Thoracic aorta (tissue), 2 donors: ENCODE results near the gene TMEM19. TPM values are rescaled to one million over a fixed set of nuclear protein-coding genes. Genes with fewer than 3 reads are reported as not detected.
"Not testable (repeated sequence)": the region's sequence is repeated elsewhere in the genome, so short reads cannot be mapped to it uniquely, and the experiment has no call there.

Experiments
- ATAC-seq: fragments of 150-250 bp; one replicate; pipeline ENCODE4 v1.8.0; 2017; ENCODE audit warnings: low read depth; ENCODE audit not compliant: insufficient number of reproducible peaks, low FRiP score
- DNase-seq: peaks from one replicate; pipeline ENCODE4 v3.0.0-alpha.2; 2020; ENCODE audit warnings: low spot score
- H3K27ac ChIP-seq, 2 donors: fragments of 200-600 bp; sonication (generic); 1 replicate in 1 of 2; 2 replicates in 1 of 2; pipeline ENCODE4 v1.5.1; 2016; ENCODE audit warnings: mild to moderate bottlenecking in 2 of 2, moderate library complexity in 2 of 2
- H3K27me3 ChIP-seq: fragments of 200-600 bp; sonication (generic); replicated peaks from 2 replicates; pipeline ENCODE4 v1.6.0; 2016; ENCODE audit warnings: mild to moderate bottlenecking; ENCODE audit not compliant: insufficient read depth
- H3K36me3 ChIP-seq: fragments of 200-600 bp; sonication (generic); one replicate; pipeline ENCODE4 v1.5.1; 2016
- H3K4me1 ChIP-seq, 2 donors: fragments of 200-600 bp; sonication (generic); 1 replicate in 1 of 2; 2 replicates in 1 of 2; pipeline versions ENCODE4 v1.5.1 to v1.6.0; 2016; ENCODE audit warnings: low read depth in 2 of 2, mild to moderate bottlenecking in 1 of 2; ENCODE audit not compliant: control insufficient read depth in 1 of 2
- H3K4me3 ChIP-seq: fragments of 200-600 bp; sonication (generic); 2 replicates; pipeline ENCODE4 v1.5.1; 2016; ENCODE audit warnings: mild to moderate bottlenecking
- H3K9me3 ChIP-seq: fragments of 200-600 bp; sonication (generic); 2 replicates; pipeline ENCODE4 v1.5.1; 2016
- total RNA-seq, 2 donors: library from RNA; depleted of rRNA; stranded (reverse); fragments of >200 nt; gene quantifications; one replicate each; pipeline versions ENCODE4 v1.1.0 to v1.2.3, GENCODE V29; 2016
- TF ChIP-seq, protein P1 (sequence below): fragments of 200-600 bp; sonication (generic); IDR thresholded peaks from one replicate; pipeline ENCODE4 v1.5.1; 2019; ENCODE audit warnings: antibody characterized with exemption

TMEM19 gene
- total RNA-seq, 2 donors from 2014 or later, result 18.4 to 39.4 TPM

DNA sequence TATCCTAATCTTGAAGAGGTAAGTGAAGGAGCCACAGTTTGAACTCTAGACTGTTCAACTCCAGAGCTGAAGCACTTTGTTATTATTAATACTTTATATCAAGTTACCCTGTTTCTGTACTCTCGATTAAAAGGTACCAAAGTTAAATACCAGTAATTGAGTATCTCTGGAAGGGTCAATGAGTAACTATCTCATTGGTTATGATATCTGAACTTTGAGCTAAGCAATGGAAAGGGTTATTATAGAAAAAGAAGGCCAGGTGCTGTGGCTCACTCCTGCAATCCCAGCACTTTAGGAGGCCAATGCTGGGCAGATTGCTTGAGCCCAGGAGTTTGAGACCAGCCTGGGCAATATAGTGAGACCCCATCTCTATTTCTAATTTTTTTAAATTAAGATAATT lies 9.9 kb downstream of the TMEM19 start:
- Histone ChIP-seq H3K4me3 (no peak overlapping the region), H3K4me1 (no peaks in the 10 kb centered on the region), H3K27me3 (no peaks in the 10 kb centered on the region), H3K36me3 (peaks cover 25% of the 10 kb centered on the region), H3K27ac (no peak overlapping the region), H3K9me3 (no peaks in the 10 kb centered on the region)
- ATAC-seq, result no peak
- no peak for DNase-seq
- TF ChIP-seq, protein P1, sequence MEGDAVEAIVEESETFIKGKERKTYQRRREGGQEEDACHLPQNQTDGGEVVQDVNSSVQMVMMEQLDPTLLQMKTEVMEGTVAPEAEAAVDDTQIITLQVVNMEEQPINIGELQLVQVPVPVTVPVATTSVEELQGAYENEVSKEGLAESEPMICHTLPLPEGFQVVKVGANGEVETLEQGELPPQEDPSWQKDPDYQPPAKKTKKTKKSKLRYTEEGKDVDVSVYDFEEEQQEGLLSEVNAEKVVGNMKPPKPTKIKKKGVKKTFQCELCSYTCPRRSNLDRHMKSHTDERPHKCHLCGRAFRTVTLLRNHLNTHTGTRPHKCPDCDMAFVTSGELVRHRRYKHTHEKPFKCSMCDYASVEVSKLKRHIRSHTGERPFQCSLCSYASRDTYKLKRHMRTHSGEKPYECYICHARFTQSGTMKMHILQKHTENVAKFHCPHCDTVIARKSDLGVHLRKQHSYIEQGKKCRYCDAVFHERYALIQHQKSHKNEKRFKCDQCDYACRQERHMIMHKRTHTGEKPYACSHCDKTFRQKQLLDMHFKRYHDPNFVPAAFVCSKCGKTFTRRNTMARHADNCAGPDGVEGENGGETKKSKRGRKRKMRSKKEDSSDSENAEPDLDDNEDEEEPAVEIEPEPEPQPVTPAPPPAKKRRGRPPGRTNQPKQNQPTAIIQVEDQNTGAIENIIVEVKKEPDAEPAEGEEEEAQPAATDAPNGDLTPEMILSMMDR, result no peak

DNA sequence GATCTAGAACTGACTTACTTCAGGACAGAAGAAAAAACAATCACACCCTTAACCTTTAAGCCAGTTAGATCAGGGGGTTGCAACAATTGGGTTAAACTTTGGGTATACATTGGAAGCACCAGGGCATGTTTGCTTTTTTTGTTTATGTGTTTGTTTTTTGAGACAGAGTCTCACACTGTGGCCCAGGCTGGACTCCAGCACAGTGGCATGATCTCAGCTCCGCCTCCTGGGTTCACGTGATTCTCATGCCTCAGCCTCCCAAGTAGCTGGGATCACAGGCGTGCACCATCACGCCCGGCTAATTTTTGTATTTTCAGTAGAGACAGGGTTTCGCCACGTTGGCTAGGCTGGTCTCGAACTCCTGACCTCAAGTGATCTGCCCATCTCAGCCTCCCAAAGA lies 16.3 kb downstream of the TMEM19 start:
- not testable (repeated sequence) for H3K4me3 ChIP-seq, H3K27me3 ChIP-seq, H3K27ac ChIP-seq, H3K4me1 ChIP-seq, DNase-seq, H3K9me3 ChIP-seq, ATAC-seq
- peaks cover 28% of the 10 kb centered on the region for H3K36me3 ChIP-seq

DNA sequence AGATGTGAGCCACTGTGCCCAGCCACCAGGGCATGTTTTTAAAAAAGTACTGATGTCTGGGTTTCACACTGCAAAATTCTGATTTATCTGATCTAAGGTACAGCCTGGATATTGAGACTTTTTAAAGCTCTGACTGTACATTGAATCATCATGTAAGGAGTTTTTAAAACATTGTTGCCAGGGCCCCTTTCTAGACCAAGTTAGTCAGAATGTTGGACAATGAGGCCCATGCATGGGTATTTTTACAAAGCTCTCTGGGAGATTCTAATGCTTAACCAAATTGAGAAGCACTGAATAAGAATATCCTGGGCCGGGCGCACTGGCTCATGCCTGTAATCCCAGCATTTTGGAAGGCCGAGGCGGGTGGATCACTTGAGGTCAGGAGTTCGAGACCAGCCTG lies 16.7 kb downstream of the TMEM19 start:
- Histone ChIP-seq H3K27ac (no peak overlapping the region), H3K9me3 (no peaks in the 10 kb centered on the region), H3K4me3 (no peak overlapping the region), H3K27me3 (no peaks in the 10 kb centered on the region), H3K36me3 (peaks cover 24% of the 10 kb centered on the region), H3K4me1 (no peaks in the 10 kb centered on the region)
- ATAC-seq, result no peak
- TF ChIP-seq, protein P1, result no peak
- no peak for DNase-seq

DNA sequence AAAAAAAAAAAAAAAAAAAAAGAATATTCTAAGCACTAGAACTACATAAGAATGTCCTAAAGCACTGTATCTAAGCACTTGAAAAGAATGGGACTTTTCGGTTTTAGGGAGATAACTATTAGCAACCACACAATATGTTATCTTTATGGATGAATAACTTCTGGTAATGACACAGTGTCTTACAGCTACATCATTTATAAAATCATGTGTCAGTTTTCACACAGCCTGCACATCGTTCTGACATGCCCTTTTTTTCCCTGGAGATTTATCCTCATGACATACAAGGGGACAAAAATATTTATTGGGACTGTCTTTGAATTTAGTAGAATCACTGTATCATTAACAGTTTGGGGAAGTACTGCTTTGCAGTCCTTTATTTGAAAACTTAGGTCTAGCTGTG lies 17.3 kb downstream of the TMEM19 start:
- no peak overlapping the region for H3K4me3 ChIP-seq
- no peak for ATAC-seq
- no peak for DNase-seq
- no peaks in the 10 kb centered on the region for H3K4me1 ChIP-seq
- no peaks in the 10 kb centered on the region for H3K27me3 ChIP-seq
- no peaks in the 10 kb centered on the region for H3K9me3 ChIP-seq
- TF ChIP-seq, protein P1, result no peak
- H3K27ac ChIP-seq, result no peak overlapping the region
- peaks cover 21% of the 10 kb centered on the region for H3K36me3 ChIP-seq

DNA sequence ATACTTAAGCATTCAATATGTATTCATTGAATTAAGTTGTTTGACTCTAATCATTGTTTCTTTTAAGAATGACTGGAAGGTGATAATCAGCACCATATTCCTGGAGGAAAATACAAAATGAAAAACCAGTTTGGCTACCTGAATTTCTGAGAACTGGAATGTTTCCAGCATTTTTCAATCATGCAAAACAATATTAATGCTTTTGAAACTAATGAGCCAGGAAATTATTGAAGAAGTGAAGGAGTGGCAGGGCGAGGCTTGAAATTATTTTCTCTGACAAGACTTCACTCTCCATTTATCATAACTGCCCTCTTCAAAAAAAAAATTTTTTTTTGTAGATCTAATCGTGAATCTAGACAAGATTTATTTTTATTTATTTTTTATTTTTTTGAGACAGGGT lies 19.0 kb downstream of the TMEM19 start:
- Histone ChIP-seq H3K36me3 (peaks cover 9% of the 10 kb centered on the region), H3K27me3 (no peaks in the 10 kb centered on the region), H3K27ac (no peak overlapping the region), H3K9me3 (no peaks in the 10 kb centered on the region), H3K4me1 (no peaks in the 10 kb centered on the region), H3K4me3 (no peak overlapping the region)
- TF ChIP-seq, protein P1, result no peak
- DNase-seq (no peak), ATAC-seq (no peak)

DNA sequence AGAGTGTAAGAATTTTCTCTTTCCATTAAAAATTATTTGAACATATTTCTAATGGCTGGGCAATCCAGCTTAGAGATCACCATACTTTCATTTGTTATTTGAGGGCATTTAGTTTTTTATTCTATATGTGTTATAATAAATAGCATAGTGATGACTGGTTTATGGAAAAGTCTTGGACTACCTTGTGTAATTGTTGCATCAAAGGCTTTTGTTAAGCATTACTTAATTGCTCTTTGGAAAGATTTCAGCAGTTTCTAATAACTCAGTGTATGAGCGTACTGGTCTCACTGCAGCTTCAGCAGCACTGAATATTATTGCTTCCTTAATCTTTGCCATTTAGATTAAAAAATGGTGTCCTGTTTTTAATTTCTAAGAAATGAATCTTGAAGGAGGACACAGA lies 22.8 kb downstream of the TMEM19 start:
- H3K4me3 ChIP-seq, result no peak overlapping the region
- ATAC-seq, result no peak
- H3K27ac ChIP-seq, result no peak overlapping the region
- DNase-seq, result no peak
- H3K36me3 ChIP-seq, result no peaks in the 10 kb centered on the region
- no peaks in the 10 kb centered on the region for H3K9me3 ChIP-seq
- H3K4me1 ChIP-seq, result no peaks in the 10 kb centered on the region
- H3K27me3 ChIP-seq, result no peaks in the 10 kb centered on the region
- TF ChIP-seq, protein P1, result no peak
